Activated CD4-positive, alpha-beta T cell treated with anti-CD3 and anti-CD28 coated beads, Interleukin-2, Interleukin-6, amounts not matched to agents 100 ng/mL and 50 ng/mL, durations not matched to agents 16 hours and 8 hours (primary cell): ENCODE measurements around the gene ANO2.

ENCODE experiments used
- DNase-seq: peaks from one replicate; pipeline ENCODE4 v3.0.0-alpha.2; 2020

Gene ANO2

GRCh38 chr12:5945071-5946008 is at the start of gene ANO2:
TSS of gene ANO2 (minus strand) at chr12:5945259. CDS start at chr12:5945217, 42 bp downstream.
- no peak for DNase-seq

DNA sequence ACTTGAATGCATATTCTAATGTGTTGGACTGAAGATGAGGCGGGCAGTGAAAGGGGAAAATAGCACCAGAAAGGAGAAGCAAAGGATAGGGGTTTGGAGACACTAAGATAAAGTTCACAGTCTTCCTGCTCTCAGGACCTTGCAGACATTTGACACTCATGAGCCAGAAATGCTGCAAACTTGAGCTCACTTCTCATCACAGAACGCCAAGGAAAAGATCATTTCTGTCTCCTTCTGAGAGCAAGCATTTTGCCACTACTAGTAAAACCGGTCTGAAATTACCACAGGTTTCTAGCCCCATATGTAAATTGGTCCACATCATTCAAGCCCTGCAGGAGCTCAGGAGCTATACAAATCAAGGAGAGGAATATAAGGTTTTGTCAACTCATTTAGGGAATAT is 44.6 kb upstream of the ANO2 start:
- no peak for DNase-seq

DNA sequence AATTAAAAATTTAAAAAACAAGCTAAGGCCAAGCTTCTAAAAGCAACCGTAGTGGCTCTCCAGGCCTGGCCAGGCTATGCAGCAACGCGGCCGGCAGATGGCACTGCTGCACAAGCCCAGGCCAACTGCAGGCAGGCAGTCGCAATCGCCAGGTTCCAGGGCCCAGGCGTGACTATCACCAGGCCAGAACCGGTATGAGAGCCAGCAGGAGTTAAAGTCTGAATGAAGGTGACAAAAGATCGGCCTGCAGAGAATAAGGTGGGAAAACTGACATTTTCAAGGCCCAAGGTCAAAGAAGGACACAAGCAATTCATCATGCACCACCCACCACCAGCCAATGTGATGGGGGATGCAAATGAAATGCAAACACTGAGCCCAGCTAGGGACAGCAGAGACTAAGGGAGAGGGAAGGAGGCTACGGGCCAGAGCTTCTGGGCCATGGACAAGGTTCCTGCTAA is 43.6 kb upstream of the ANO2 start:
- DNase-seq: peak; percentile 75

- DNase-seq: no peak
These were observed 43.0 kb upstream of the ANO2 start for GRCh38 chr12:5988088-5988487.

DNA sequence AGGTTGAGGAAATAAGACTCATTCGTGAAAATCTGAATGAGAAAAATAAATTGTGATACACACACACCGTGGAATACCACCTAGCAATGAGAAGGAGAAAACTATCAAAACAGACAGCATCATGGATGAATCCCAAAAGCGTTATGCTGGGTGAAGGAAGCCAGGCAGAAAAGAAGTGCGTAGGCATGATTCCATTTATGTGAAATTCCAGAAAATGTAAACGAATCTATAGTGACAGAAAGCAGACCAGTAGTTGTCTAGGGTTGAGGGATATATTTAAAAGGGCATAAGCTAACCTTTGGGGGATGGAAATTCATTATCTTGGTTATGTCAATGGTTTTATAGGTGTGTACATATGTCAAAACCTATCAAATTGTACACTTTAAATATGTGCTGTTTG is 42.5 kb upstream of the ANO2 start:
- no peak for DNase-seq

DNA sequence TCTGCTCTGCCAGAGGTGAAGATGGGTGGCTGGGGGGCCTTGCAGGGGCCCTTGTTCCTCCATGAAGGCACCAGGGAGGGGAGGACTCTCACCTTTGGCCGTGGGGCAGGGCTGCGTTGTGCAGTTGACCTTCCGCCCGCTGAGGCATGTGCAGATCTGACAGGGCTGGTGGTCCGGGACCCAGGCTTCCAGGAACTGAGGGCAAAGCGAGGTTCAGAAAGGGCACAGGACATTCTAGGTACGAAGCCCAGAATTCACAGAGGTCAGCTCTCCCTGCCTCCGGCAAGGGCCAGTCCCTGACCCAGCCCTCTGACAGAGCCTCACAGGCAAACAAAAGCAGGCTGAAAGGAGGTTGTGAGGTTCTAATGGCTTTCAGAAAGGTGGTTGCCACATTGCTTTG is 40.4 kb upstream of the ANO2 start:
- DNase-seq: no peak

GRCh38 chr12:5984873-5985272 is 39.8 kb upstream of the ANO2 start:
- no peak for DNase-seq

GRCh38 chr12:5982106-5982505 is 37.0 kb upstream of the ANO2 start:
- DNase-seq: no peak

GRCh38 chr12:5977556-5977955 is 32.5 kb upstream of the ANO2 start:
- no peak for DNase-seq

- no peak for DNase-seq
These were observed 31.7 kb upstream of the ANO2 start for GRCh38 chr12:5976711-5977110.

DNA sequence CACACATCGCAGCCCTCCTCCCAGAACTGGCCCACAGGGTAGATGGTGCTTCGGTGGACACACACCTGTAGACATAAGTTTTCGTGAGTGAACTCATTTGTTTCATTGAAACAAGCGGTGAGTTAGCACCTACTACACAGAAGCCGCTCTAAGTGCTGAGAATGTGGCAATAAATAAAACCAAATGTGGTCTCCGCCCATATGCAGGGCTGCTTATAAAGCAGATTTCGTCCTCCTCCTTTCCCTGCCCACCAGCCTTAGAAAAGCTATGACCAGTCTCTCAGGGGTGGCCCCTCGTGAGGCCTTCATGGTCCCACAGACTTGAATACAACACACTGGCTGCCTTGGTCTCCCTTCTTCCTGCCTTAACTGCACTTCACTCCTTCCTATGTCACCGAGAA is 31.1 kb upstream of the ANO2 start:
- DNase-seq: no peak

DNA sequence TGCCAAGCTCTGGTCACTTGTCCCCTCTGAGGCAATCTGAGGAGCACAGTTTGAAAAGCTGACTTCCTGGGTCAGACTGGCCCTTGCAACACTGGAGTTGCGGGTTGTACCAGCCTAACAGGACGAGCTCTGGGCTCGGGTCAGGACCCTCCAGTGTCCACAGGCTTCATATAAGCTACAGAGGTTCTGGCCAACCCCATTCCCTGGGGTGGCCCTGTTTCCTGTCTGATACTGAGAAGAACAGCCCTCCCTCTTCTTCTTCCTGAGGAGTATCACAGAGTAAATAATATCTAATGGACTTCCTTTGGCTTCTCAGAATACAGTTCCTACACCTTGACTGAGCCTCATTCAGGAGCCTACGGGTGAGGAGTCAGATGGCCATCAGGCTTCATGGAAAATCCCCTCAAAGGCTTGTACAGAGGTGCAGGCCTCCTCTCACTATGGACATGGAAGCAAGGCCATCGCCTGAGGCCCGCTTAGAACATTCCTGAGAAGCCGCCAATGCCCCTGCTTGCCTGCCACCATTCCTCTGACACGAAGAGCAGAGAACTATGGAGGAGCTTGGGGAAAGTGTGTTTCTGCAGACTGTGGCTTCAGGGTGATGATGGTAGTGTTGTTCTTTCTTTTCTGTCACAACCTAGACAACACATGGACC is 28.5 kb upstream of the ANO2 start:
- DNase-seq: no peak

DNA sequence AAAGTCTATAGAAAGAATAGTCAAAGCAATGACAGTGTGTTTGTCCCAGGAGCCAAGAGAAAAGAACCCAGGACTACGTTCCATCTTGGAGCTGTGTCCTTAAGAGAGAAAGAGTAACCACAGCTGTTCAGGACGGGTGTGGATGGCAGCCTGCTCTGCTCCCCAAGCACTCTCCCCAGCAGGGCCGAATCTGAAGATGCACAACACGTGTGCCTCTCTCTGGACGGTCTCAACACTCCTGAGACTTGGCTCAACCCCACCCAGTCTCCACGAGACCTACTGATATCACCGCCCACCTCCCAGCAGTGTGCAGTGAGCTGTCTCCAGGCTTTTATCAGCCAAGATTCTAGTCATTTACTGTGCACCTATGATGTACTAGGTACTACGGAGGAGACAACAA is 27.3 kb upstream of the ANO2 start:
- no peak for DNase-seq

- DNase-seq: no peak
These were observed 26.3 kb upstream of the ANO2 start for GRCh38 chr12:5971194-5971850.

GRCh38 chr12:5969974-5970690 is 25.1 kb upstream of the ANO2 start:
- no peak for DNase-seq

DNA sequence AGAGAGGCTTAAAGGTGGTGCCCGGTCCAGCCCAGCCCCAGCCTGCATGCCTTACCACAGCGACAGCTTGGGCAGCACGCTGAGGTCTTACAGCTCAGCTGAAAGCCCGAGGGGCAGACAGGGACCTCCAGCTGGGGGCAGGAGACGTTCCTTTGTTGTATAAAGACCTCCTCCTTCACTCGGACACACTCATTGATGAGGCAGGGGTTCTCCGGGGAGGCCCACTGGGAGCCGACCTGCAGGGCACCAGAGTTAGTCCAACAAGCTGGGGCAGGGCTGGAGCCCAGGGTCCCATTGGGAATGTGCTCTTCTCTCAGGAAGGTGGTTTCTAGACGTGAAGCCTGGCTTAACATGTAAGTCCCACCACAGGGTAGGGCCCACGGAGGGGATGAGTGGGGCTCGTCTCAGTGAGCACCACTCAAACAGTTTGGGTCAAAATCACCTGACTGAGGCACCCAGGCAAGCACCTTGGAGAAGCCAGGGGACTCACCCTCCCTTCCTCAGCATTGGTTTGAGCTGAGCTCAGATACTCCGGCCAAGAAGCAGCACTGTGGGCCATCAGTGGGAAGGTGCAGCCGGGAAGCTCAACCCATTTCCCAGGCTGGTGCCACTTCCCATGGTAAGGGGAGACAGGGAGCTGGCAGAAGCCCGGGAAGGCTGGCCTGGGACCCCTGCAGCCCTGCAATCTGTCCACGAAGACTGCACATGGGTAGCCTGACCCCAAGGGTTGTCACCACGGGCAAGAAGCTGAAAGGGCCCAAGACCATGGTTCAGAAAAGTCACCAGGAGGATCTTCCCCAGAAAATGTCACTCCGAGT is 24.3 kb upstream of the ANO2 start:
- DNase-seq: no peak

GRCh38 chr12:5967645-5968415 is 22.8 kb upstream of the ANO2 start:
- DNase-seq: no peak

DNA sequence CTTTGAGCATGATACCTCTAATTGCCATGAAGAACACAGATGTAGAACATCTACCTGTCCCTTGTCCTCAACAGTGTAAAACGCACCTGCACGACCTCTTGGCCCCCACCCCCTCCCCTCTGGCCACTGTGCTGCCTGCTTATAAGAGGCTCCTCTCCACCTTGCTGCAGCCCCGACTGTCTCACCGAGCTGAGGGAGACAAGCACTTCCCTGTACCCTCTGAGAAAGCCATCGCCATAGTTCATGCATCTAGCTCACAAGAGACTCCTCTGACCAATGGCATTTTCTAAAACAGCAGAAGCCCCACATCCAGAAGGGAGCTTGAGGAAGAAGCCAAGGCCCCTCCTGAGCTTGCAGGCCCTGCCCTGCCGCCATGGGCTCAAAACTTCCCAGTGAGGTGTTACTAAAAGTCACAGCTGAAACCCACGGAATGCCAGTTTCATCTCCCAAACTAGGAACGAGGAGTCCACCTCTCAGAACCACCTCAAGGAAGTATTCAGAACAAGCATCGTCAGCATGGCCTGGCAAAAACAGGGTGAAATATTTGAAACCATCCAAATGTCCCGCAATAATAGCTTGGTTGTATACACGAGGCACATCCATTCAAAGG is 21.5 kb upstream of the ANO2 start:
- no peak for DNase-seq

- DNase-seq: peak; percentile 57
These were observed 20.9 kb upstream of the ANO2 start for GRCh38 chr12:5965950-5966383.
